ENCODE results near the gene CTRB1. TPM values are rescaled to one million over a fixed set of nuclear protein-coding genes. Genes with fewer than 3 reads are reported as not detected.

Gene CTRB1
- total RNA-seq, 1 experiment from 2014 or later, result not detected

- CTCF ChIA-PET, result no interaction called here
- Mint-ChIP-seq H3K9me3 (ENCODE audit: unreplicated experiment) (no peaks in the 10 kb centered on the region), H3K4me3 (ENCODE audit: unreplicated experiment) (peak overlapping the region; percentile 82), H3K4me1 (ENCODE audit: low read depth, unreplicated experiment) (peaks cover 29% of the 10 kb centered on the region), H3K27me3 (ENCODE audit: insufficient read depth, unreplicated experiment) (no peaks in the 10 kb centered on the region), H3K36me3 (ENCODE audit: insufficient read depth, unreplicated experiment) (peaks cover 23% of the 10 kb centered on the region), H3K27ac (ENCODE audit: unreplicated experiment) (peak overlapping the region; percentile 58)
- H3K4me3 ChIP-seq (ENCODE audit: low read depth, low read length), result no peak overlapping the region
- DNase-seq, result no peak
- no peak for TF ChIP-seq CTCF (IDR thresholded peaks at IDR 0.05; ENCODE audit: insufficient read depth in 1 of 2, low read depth in 1 of 2, low read length in 1 of 2, severe bottlenecking in 1 of 2, unreplicated experiment in 1 of 2)
- peaks cover 5% of the 10 kb centered on the region; the same call in 1 of the 2 replicates for H3K36me3 ChIP-seq (ENCODE audit: control insufficient read depth, insufficient read depth, low read length)
- no peaks in the 10 kb centered on the region for H3K9me3 ChIP-seq
- H3K27me3 ChIP-seq (replicated peaks; ENCODE audit: control insufficient read depth, insufficient read depth, low read length), result no peaks in the 10 kb centered on the region
- peaks cover 46% of the 10 kb centered on the region for H3K4me1 ChIP-seq
- intact Hi-C loops (cut with micrococcal nuclease; ENCODE audit: unreplicated experiment), result no loop called here
- POLR2A ChIA-PET, result no interaction called here
- no TSS peak for BruUV-seq (replicated peaks)
Observed at GRCh38 chr16:75263291-75263962, 44.6 kb downstream of the CTRB1 start.

- intact Hi-C loops (cut with micrococcal nuclease; ENCODE audit: unreplicated experiment), result loop anchor here (2.0 kb wide), 1 partner anchor 47 kb away; no protein-coding TSS in a partner anchor
- ChIA-PET POLR2A (no interaction called here), CTCF (no interaction called here)
- Histone ChIP-seq H3K4me3 (ENCODE audit: low read depth, low read length) (no peak overlapping the region), H3K36me3 (ENCODE audit: control insufficient read depth, insufficient read depth, low read length) (peaks cover 5% of the 10 kb centered on the region; the same call in 1 of the 2 replicates), H3K9me3 (no peaks in the 10 kb centered on the region), H3K27me3 (replicated peaks; ENCODE audit: control insufficient read depth, insufficient read depth, low read length) (no peaks in the 10 kb centered on the region), H3K4me1 (peaks cover 46% of the 10 kb centered on the region)
- H3K4me1 Mint-ChIP-seq (ENCODE audit: low read depth, unreplicated experiment), result peaks cover 27% of the 10 kb centered on the region
- no peaks in the 10 kb centered on the region for H3K9me3 Mint-ChIP-seq (ENCODE audit: unreplicated experiment)
- peak overlapping the region; percentile 82 for H3K4me3 Mint-ChIP-seq (ENCODE audit: unreplicated experiment)
- no TSS peak for BruUV-seq (replicated peaks)
- no peak for DNase-seq
- TF ChIP-seq CTCF (IDR thresholded peaks at IDR 0.05; ENCODE audit: insufficient read depth in 1 of 2, low read depth in 1 of 2, low read length in 1 of 2, severe bottlenecking in 1 of 2, unreplicated experiment in 1 of 2), result no peak
- no peaks in the 10 kb centered on the region for H3K27me3 Mint-ChIP-seq (ENCODE audit: insufficient read depth, unreplicated experiment)
- peak overlapping the region; percentile 58 for H3K27ac Mint-ChIP-seq (ENCODE audit: unreplicated experiment)
- H3K36me3 Mint-ChIP-seq (ENCODE audit: insufficient read depth, unreplicated experiment), result peaks cover 22% of the 10 kb centered on the region
Observed at GRCh38 chr16:75263963-75264445, 45.2 kb downstream of the CTRB1 start.

GRCh38 chr16:75264457-75264998 is 45.7 kb downstream of the CTRB1 start:
- H3K4me3 Mint-ChIP-seq (ENCODE audit: unreplicated experiment), result peak overlapping the region; percentile 82
- ChIA-PET CTCF (no interaction called here), POLR2A (interaction anchor here (0.6 kb wide), 1 partner anchor 140 kb away, joined by 3 read pairs; no protein-coding TSS in a partner anchor)
- peaks cover 22% of the 10 kb centered on the region for H3K36me3 Mint-ChIP-seq (ENCODE audit: insufficient read depth, unreplicated experiment)
- peak overlapping the region; percentile 58 for H3K27ac Mint-ChIP-seq (ENCODE audit: unreplicated experiment)
- no peaks in the 10 kb centered on the region for H3K9me3 ChIP-seq
- peaks cover 27% of the 10 kb centered on the region for H3K4me1 Mint-ChIP-seq (ENCODE audit: low read depth, unreplicated experiment)
- TSS peak; percentile 22 for BruUV-seq (replicated peaks)
- no peak for TF ChIP-seq CTCF (IDR thresholded peaks at IDR 0.05; ENCODE audit: insufficient read depth in 1 of 2, low read depth in 1 of 2, low read length in 1 of 2, severe bottlenecking in 1 of 2, unreplicated experiment in 1 of 2)
- H3K4me3 ChIP-seq (ENCODE audit: low read depth, low read length), result peak overlapping the region; percentile 89
- H3K4me1 ChIP-seq, result peaks cover 46% of the 10 kb centered on the region
- H3K36me3 ChIP-seq (ENCODE audit: control insufficient read depth, insufficient read depth, low read length), result peaks cover 5% of the 10 kb centered on the region; the same call in 1 of the 2 replicates
- H3K9me3 Mint-ChIP-seq (ENCODE audit: unreplicated experiment), result no peaks in the 10 kb centered on the region
- H3K27me3 ChIP-seq (replicated peaks; ENCODE audit: control insufficient read depth, insufficient read depth, low read length), result no peaks in the 10 kb centered on the region
- intact Hi-C loops (cut with micrococcal nuclease; ENCODE audit: unreplicated experiment), result loop anchor here (2.0 kb wide), 1 partner anchor 46 kb away; no protein-coding TSS in a partner anchor
- H3K27me3 Mint-ChIP-seq (ENCODE audit: insufficient read depth, unreplicated experiment), result no peaks in the 10 kb centered on the region
- DNase-seq, result no peak
